HG03521 (cell line): ENCODE measurements around the gene METTL3.
"Not testable (repeated sequence)": the region's sequence is repeated elsewhere in the genome, so short reads cannot be mapped to it uniquely, and the experiment has no call there.

Experiments
- ATAC-seq: cut with Tn5 transposase; IDR thresholded peaks from one replicate; pipeline ENCODE4 v1.9.1; 2021; ENCODE audit warnings: mild to moderate bottlenecking, moderate library complexity; ENCODE audit not compliant: unreplicated experiment

METTL3 gene

DNA sequence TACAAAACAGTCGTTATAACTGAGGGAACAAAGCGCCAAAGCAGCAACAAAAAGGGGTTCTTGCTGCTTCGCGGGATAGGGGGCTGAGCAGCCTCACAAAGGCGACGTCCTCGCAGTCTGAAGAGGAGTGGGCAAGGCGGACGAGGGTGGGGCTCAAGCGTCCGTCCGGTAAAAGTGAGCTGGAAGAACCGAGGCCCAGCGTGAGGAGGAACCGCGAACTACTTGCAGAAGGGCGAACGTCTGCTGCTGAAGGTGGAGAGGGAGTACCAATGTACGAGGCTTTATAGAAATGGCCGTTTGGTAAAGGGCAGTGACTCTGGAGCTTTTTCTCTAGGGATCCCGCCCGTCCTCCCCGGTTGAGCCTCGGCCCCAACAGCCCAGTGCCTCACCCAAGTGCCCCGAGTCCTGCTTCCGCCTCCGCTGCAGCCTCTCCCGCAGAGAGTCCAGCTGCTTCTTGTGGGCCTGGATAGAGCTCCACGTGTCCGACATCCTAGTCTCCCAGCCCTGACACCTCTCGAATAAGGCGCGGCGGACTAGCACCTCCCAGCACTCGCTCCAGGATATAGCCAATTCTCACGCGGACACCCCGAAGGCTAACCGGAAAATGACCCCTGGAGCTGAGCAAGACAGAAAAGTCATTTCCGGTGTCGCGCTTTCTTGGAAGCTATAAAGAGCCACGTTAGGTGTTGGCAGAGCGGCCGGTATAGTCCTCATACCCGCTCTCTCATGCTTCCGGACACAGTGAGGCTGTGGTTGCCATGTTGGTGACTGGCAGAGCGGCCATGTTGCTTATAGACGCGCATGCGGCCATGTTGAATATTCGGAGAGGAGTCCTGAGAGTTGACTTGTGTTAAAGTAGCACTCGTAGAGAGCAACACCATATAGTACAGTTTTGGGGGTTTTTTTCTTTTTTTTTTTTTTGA, at the start of gene METTL3:
Gene METTL3, minus strand, starts transcription at position 606 of the 923 bp plus-strand sequence. Its CDS starts 117 bp downstream, at position 489.
- ATAC-seq: peak; percentile 98

GRCh38 chr14:21558703-21559170, 47.6 kb upstream of the METTL3 start:
- no peak for ATAC-seq

- ATAC-seq: no peak
Measured at GRCh38 chr14:21557084-21557901, 46.2 kb upstream of the METTL3 start.

DNA sequence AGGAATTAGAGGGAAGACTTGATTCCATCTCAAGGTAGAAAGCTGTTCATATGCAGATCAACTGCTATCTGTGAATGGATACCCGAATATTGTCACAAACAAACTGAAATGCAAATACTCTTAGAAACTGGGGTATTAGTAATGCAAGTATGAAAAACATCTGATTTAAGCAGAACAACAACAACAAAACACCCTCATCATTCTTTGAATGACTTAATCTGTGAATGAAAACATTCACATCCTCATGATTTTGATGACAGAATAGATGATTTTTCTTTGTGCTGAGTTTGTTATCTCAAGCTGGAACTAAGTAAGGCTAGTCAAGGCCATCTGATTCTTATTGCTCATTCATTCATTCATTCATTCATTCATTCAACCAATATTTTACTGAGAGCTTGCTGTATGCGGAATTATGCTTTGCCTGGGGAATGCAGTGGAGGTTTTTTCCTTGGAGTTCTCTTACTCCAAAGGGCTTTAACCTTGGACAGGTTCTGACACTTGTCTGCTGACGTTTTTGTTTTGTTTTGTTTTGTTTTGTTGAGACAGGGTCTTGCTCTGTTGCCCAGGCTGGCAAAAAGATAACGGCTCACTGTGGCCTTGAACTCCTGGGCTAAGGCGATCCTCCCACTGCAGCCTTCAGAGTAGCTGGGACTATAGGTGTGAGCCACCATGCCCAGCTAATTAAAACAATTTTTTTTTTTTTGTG, 45.4 kb upstream of the METTL3 start:
- ATAC-seq: no peak

GRCh38 chr14:21553266-21553665, 42.1 kb upstream of the METTL3 start:
- no peak for ATAC-seq

GRCh38 chr14:21544588-21544987, 33.4 kb upstream of the METTL3 start:
- ATAC-seq: not testable (repeated sequence)

GRCh38 chr14:21543963-21544362, 32.8 kb upstream of the METTL3 start:
- no peak for ATAC-seq

DNA sequence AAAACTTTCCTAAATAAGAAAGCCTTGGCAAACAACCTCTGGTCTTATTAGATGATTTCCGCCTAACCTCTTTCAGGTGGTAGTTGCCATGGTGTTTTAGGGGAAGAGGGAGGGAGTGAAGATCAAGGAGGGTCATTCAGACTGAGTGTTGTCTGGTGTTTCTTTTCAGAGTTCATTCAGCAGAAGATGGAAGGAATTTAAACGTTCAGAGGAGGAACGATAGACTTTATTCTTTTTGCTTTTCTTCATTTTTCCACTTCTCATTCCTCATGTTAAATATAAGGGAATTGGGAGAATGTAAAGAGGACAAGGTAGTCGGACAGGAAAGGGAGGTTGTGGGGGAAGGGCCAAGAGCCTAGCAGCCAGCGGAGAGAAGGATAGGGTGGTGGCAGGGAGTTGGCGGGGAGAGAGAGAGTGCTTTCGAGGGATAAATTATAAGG, 32.4 kb upstream of the METTL3 start:
- ATAC-seq: no peak

DNA sequence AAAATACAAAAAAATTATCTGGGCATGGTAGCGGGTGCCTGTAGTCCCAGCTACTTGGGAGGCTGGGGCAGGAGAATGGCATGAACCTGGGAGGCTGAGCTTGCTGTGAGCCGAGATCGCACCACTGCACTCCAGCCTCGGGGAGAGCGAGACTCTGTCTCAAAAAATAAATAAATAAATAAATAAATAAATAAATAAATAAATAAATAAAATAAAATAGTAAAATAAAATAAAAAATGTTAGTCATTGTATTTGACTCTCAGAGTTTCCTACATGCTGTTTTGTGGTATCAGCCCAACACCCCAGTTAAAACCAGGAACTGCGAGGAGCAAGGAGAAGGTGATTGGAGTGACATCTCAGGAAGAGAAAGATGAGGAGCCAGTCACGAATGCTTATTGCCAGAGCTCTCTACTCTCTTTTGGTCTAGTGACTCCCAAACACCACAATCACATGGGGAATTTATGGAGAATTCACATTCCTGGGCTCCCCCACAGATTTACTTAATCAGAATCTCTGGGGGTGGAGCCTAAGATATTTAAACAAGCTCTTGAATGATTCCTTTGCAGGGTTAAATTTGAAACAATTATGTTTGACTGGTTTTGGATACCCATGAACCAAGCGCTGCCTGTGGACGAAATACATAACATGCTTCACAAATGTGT, 30.4 kb upstream of the METTL3 start:
- no peak for ATAC-seq

DNA sequence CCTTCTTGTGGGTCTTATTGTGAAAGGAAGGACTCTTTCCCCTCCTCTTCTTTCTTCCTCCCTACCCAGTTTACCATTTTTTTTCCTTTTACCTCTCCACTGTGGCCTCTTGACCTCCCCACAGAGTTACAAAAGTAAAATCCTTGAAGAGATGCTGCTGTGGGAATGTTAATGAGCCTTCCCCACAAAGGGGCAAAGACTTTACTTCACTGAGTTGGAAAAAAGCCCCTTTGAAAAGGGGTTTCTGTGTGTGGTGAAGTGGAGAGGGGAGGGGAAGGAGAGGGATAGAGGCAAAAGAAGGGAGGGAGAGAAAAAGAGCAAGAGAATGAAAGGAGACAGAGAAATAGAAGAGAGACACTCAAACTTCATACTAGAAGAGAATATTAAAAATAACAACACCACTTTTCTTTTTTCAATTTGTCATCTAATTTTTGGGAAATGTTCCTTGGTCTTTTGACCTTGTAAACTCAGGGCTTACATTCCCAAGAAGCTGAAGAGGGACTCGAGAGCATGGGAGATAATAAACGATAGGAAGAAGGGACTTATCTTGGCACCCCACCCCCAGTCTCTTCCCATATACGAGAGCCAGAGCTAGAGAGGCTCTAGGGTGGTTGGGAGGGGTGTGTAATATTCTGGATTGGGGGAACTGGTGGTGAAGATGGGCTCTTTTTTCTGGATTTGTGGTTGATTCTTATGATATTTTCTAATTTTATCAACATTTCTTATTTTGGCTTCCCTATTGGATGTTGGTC, 28.2 kb upstream of the METTL3 start:
- ATAC-seq: no peak

DNA sequence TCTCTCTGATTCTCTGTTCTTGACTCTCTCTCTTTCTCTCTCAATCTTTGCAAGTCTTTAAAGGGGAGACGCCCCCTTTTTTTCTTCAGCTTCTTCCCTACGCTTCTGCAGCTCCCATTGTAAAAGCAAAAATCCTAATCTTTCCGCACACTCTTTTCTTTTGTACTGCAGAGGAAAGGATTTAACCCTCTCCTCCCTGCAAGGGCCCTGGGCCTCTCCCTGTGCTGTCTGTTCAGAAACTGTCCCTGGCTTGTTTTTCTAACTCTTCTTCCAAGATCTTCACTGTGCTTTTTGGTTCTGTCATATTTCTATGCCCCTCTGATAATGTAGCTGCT, 25.9 kb upstream of the METTL3 start:
- ATAC-seq: no peak

DNA sequence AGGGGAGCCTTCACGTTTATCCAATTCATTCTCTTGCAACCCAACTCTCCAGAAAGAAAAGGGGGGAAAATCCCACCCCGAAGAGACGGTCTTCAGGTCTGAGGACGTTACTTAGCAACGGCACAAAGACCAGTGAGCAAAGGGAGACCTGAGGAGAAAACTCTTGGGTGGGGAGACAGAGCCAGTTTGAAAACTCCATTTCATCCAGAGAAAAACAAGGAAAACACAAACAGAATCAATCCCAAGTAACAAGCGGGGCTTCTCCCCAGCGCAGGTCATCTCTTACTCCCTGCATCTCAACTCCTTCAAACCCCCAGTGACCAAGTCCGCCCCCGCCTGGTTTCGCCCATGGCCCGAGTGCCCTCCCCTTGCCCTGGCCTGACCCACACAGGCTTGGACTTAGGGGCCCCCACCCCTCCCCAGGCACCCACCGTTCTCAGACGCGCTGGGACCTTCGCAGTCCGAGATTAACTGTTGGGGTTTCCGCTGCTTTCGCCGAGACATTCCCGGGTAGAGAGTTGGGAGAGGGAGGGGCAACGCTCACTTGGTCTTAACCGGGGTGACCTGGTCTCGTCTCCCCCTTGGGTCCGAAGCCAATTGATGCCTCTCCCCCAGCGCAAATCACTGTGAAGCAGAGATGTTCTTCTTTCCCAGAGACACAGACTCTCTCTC, 25.4 kb upstream of the METTL3 start:
- no peak for ATAC-seq

DNA sequence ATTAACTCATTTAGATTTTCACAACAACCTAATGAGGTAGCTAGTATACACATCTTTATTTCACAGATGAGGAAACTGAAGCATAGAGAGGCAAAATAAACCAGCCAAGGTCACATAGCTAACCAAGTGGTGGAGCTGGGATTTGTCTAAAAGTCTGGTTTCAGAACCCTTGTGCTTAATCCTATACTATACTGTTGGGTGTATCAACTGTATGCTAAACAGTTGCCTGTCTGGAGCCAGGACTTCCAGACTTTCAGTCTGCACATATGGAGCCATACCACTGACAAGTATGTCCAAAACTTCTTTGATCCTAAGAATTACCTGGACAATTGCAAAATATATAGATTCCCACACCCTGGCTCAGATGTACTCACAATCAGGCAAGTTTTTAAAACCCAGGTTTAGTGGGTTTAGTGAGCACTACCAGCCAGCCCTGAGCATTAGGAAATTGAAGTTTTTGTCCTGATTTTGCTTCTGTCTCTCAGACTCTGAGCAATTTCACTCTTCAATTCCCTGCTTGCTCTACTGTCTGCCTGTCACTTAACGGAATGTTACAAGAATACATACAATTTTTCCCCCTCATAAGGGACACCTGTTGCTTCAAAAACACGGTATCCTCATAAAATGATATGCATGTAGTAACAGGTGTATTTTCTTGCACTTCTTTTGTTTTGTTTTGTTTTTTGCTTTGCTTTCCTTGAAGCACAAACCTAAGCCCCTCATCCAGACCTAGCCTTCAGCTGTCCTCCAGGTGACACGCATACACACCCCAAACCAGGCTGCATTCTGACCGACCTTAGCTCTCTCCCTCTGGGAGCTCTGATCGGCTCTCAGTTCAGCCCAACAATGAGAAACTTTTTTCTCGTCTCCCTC, 24.6 kb upstream of the METTL3 start:
- no peak for ATAC-seq

DNA sequence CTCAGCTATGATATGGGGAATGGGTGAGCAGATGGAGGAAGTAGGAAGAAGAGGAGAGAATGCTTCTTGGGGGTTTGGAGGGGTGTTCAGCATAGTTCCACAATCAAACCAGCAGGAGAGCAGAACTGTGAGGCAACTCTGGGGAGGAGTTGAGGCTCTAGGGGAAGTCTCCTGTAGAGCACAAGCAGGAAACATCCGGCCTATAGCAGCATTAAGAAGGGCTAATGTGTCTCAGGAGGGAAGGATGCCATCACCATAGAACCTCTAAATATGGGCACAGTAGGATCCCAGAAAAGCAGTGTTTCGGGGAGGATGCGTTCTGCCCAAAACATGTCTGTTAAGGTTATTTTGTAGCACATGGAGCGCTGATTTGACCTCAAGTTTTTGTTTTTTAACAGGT, 23.4 kb upstream of the METTL3 start:
- ATAC-seq: no peak

DNA sequence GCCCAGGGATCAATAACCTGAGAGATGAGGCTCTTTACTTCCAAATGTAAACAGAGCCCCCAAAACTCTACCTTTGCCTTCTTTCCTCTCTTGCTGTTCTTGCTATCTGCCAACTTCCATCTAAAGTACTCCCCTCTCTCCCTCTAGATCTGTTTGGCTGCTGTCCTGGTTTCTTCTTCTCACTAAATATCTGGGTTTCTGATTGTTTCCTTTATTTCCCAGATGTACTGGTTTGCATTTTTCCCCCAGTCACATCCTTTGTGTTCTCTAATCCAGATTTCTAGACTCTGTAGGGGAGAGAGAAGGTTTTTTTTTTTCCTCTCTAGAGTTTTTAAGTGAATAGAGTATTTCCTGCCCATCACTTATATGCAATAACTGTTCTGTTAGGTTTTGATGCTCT, 22.2 kb upstream of the METTL3 start:
- no peak for ATAC-seq

- no peak for ATAC-seq
Measured at GRCh38 chr14:21529515-21529914, 18.4 kb upstream of the METTL3 start.

GRCh38 chr14:21528381-21529348, 17.5 kb upstream of the METTL3 start:
- no peak for ATAC-seq
